Stimulated activated CD4-positive, alpha-beta T cell treated with anti-CD3 and anti-CD28 coated beads, Interleukin-2, amount 100 ng/mL, for 24 hours (primary cell): ENCODE measurements around the gene SUFU.

Experiments
- DNase-seq, 2 donors: peaks; one replicate each; pipeline ENCODE4 v3.0.0-alpha.2; 2020

Gene SUFU

DNA sequence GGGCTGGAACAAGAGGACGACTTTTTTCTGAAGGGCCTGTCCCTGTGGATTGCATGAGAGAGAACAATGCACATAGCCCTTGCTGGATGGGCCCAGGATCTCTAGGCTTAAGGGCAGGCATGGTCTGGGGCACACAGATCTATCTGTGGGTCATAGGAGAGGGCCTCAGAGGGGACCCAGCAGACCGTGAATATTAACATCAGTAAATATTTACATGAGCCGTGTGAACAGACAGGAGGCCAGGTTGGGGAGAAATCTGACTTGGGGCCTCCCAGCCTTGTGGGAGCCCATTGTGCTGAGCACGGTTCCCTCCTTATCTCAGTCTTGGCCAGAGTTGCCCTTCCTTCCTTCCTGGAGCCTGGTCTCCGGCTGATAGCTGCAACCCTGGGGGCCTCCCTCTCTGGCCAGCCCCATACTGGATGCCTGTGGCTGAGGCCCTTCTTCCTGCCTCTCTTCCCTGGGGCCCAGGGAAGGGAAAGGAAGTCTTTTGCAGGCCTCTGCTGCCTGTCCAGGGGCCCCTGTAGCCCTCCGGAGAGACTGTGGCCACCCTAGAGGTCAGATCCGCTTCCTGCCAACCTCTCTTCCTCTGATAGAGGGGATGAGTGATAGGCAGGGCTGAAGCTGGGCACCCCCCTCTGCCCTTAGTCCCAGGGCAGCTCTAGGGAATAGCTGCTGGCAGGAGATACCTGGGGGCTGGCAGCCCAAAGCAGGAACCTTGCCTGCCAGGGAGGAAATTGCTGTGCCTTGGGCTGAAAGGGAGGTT, 96.0 kb downstream of the SUFU start:
- no peak for DNase-seq

DNA sequence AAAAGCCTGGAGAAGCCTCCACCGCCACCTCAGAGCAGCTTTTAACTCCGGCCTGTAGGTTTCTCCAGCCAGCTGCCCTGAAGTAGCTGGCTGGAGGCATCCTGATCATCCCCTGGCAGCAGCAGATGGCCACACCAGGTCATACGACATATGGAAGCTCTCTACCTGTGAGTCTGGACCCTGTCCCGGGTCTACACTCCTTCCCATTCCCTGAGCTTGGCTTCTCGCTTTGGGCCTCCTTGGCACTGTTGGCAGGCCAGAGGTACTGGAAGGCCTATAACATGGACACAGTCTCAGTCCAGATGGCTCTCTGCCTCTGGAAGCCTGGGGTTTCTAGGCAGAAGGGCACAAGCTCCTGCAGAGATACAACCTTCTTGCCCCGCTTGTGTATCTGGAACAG, 97.0 kb downstream of the SUFU start:
- no peak for DNase-seq

DNA sequence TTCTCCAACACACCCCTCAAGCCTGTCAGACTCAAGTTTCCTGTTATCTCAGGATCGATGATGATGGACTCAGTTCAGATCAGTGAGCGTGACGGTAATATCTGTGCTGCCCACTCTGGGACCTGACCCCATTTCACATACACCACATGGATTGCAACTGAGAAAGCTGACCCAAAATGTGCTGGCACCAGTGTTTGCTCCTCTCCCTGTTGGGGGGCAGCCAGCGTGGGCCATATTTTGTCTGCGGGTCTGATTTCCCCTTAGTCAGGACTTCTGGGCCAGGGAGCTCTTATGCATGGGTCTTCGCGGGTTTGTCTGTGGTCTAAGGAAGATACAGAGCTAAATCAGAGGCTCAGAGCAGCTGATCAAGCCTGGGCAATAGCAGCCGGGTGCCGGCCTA, 97.9 kb downstream of the SUFU start:
- no peak for DNase-seq

DNA sequence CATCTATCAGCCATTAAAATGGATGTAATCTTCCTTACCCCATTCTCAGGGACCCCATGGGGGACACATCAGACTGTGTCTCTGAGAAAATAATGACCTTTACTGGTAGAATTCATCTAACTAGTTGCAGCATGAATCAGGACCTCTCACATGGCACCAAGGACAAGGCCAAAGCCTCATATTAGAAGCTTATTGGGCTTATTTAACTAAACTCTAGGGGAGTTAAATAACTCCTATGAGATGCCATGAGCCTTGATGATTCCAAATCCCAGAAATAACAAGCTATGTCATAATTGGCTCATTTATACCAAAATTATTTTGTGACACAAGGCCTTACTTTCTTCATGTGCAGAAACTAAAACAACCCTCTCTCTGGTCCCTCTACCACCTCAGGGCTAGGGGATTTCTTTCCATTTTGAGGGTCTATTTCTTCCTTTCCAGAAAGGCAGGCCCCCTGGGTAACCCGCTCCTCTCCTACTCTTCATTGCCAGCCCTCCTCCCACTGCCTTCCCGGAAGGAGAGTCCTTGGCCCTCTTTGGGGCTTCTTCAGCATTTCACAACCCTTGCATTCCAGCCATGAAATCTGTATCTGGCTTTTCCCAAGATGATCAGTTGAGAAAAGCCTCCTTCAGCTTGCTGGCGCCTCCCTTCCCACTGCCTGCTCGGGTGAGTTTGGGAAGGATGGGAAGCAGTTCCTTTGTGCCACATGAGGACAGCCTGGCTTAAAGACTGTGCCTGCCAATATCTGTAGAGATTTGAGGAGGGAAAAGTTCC, 98.7 kb downstream of the SUFU start:
- DNase-seq = no peak

DNA sequence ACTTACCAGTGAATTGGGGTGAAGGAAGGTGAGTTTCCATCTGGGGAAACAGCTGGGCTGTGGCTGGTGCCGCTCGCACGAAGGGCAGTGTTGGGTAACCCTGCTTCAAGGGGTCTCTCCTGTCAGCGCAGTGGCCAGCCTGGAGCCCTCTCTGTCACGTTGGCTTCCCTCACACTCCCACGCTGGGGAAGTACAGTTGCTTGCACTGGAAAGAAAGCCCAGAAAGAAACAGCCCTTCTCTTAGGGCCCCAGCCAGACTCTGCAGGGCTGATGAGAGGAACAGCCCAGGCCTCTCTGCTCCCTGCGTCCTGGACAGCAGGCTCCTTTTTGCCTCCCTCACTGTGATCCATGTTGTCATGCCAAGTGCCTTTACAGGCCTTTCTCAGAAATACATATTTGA, 100.2 kb downstream of the SUFU start:
- no peak for DNase-seq

DNA sequence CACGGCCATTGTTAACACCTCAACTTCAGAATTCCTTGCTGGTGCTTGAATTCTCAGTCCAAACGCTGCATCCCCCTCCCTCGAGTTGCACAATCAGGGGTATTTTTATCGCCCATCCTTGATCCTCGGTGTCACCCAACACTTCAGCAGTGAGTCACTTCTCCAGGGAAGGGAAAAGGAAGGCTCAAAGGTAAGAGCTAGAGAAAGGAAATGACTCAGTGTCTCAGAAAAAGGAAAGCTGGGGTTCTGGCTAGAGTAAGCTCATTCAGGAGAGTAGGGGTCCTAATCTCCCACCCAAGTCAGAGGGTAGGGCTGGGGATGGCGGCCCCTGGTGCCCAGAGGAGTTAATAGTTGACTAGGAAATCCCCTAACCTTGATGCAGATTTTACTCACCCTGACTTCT, 100.7 kb downstream of the SUFU start:
- no peak for DNase-seq

DNA sequence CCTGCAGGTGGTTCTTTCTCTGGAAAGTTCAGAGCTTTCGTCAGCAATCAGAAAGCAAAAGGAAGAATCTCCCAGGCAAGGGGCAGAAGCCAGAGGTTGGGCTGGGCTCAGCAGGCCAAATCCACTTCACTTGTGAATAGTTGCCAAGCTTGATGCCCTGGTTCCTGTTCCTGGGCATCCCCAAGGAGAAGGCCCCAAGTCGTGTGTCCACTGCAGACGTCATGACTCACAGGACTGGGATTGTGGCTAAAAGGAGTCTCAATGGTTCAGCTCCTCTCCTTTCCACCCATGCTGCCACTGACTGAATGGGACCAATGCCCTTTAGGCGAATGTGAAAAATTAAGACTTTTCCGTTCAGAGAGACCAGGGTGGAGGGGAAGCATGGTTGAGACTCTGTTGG, 101.9 kb downstream of the SUFU start:
- DNase-seq = no peak

DNA sequence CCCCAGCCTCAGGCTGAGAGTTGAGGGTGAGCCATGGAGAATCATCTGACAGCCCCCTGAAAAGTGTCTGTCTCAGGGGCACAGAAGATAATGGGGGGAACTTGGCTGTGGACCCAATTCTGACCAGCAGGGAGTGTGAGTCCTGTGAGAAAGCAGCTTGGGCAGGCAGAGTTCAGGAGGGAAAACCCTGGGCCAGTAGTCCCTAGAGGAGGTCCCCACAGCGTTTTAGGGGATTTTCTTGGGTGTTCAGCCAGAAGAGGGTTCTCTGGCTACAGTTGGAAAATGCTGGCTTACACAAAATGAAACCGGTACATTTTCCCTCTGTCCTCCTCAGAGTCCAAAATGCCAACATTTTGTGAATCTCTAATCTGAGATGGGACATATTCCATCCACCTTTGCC, 104.7 kb downstream of the SUFU start:
- no peak for DNase-seq

DNA sequence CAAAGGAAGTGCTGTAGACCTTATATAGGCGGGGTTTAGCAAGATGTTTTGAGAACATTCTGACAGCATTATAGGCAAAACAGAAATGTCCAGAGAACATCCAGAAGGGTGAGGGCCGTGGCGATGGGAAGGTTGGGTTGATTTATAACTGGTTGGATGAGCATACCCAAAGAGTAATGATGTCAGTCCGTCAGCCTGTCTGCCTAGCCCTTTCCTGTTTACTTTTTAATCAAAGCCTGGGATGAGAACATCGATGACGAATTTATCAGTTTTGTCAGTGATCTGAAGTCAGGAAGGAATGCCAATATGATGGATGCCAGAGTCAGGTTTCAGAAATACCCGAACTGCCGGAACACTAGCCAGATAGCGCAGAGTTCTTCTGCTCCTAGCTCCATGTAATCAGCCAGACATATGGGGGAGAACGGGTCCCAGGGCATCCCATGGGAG, 106.7 kb downstream of the SUFU start:
- no peak for DNase-seq

DNA sequence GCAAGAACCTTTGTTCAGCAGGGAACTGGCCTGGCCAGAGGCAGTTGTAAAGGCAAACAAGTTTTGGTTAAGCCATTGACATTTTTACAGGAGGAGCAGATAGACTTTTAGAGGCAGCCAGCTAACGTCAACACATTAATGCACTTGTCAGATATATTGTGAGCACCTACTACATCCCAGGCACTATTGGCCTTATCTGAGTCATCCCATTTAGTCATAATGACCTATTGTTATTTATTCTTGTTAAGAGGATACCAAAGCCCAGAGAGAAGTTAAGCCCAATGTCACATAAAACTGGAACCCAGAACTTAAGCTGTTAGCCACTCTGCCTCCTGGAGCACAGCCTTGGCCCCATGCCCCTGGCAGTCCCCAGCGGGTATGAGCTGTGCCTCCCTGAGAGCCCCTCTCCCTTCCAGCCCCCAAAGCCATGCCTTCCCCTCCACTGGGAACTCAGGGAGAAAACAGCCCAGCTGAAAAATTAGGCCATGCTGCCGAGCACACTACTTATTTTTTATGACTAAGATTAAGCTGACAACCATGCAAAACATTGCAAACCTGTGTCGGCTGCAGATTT, 107.8 kb downstream of the SUFU start:
- no peak for DNase-seq

DNA sequence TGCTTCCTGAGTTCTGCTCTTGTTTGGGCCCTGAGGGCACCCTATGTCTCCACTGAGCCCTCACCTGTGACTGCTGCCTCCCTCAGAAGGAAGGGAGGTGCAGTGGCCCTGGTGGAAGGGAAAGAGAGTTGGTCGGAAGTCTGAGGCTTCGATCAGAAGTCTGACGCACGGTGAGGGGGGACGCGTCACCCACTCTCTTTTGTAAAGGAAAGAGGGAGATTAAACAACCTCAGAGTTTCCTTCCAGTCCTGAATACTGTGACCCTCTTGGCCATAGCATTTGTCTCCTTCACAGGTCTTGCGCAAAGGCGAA, 109.1 kb downstream of the SUFU start:
- peak; percentile 40 to 48 for DNase-seq

DNA sequence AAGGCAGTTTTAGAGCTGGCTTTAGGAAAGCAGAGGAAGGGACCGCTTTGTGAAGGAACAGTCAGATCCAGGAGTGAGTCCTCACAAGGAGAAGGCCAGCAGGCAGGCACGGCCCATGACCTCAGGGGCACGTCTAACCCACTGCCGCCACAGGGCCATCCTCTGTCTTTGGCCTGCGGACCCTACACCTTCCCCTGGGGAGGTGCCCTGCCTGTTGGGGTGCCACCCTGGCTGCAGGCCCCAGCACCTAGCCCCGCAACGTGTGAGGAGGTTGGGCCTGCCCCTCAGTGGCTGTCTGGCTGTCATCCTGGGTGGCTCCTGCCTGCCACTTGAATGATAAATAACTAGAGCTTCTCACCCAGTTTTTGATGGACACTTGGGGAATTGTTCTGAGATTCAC, 109.5 kb downstream of the SUFU start:
- DNase-seq = no peak

DNA sequence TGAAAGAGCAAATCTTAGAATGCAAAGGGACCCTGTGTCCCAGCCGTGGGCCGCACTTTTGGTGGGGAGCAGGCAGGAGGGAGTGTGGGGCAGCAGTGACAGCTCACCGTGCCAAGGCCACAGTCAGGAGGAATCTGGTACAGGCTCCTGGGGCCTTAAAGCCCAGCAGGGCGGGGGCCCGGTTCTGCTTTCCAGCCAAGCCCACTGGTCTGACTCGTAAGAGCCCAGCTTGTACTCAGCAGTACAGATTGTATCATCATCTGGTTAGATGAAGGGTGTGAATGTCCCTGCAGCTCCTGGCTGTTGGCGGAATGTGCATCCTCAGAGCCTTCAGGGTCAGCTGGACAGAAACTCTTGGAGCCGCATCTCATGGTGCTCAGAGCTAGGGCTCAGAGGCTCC, 110.0 kb downstream of the SUFU start:
- DNase-seq = no peak

DNA sequence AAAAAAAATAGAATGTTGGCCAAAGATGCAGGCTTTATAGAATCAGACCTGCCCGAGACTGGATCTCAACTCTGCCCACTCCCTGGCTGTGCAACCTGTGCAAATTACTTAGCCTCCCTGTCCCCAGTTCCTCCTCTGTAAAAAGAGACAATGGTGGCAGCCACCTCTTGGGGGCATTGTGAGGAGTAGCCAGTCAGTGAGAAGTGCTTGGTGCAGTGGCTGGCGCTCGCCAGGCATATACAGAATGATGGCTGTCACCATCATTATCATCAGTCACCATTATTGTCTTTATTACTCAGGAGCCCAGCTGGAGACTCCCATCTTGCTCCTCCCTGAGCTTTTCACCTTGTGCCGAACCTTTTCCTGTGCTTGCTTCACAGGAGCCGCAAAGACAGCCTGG, 111.1 kb downstream of the SUFU start:
- DNase-seq = no peak

DNA sequence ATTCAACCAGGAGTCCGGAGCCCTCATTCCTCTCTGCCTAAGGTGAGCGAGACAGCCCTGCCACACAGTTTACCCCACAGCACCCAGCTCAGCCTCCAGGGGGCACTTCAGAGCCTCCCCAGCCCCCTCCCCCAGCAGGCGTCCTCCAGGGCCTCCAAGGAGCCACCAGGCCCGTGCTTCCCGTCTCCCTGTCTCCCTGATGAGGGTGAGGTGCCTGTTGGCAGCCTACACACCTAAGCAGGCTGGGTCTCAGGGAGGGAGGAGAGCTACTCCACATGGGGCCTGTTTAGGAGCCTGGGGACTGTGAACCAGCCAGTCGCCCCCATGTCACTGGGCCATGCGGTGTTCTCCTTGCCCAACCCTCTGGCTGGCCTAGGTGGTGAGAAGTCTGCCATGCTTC, 111.6 kb downstream of the SUFU start:
- DNase-seq = peak in 1 of 2 donors; percentile 46

DNA sequence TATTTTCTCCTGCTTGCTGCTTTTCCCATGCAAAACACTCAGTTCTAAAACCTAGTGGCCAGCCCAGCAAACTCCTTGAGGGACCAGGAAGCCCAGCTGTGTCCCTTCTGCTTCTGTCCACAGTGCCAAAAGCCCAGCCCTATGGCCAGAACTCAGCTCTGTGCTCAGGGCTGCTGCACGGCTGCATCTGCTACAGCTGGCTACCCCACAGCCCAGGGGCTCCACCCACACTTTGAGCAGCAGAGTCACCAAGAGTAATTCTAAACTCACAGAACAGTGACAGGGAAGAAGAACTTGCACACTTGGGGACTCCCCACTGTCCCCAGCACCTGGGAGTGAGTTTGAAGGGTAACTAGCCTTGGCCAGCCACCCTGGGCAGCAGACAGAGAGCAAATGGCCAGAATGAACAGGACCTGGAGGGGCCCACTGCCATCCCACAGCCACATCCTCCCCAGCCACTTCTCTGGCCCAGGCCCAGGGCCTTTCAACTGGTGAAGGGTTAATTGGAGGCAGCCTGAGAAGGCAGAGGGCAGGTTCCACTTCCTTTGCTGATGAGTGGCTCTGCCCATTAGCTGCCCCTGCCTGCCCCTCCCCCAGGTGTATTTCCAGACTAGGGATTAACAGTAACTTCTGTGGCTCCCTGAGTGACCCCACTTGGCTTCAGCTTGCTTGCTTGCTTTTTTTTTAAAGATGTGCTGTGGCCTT, 112.4 kb downstream of the SUFU start:
- no peak for DNase-seq

DNA sequence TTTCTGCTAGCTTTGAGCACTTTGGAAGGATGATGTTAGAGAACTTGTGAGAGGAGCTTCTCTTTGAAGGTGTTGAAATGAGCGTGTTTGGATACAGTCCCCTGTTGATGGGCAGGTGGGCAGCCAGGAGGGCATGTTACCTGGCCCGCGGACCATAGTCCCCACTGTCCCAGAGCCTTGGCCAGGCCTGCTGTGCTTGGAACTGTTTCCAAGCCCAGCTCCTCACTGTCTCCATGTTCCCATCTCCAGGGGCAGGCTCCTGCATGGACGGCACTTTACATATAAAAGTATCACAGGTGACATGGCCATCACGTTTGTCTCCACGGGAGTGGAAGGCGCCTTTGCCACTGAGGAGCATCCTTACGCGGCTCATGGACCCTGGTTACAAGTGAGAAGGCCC, 113.3 kb downstream of the SUFU start:
- DNase-seq = no peak

DNA sequence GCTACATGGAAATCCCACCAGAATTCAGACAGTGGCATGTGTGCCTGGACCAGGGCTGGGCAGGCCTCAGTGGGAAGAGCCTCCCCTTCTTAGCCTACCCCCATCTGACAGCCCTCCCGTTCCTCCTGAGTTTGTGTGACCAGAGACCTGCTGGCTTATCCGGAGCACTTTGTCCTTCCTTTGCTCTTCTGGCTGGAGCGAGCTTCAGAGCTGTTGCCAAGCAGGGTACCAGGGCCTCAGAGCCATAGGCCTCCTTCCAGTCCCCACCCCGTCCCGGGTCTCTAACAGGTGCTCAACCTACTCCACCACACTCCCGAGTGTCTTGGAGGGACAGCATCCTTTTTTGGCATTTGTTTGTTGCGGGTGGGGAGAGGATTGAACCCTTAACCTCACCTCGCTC, 114.0 kb downstream of the SUFU start:
- DNase-seq = no peak

DNA sequence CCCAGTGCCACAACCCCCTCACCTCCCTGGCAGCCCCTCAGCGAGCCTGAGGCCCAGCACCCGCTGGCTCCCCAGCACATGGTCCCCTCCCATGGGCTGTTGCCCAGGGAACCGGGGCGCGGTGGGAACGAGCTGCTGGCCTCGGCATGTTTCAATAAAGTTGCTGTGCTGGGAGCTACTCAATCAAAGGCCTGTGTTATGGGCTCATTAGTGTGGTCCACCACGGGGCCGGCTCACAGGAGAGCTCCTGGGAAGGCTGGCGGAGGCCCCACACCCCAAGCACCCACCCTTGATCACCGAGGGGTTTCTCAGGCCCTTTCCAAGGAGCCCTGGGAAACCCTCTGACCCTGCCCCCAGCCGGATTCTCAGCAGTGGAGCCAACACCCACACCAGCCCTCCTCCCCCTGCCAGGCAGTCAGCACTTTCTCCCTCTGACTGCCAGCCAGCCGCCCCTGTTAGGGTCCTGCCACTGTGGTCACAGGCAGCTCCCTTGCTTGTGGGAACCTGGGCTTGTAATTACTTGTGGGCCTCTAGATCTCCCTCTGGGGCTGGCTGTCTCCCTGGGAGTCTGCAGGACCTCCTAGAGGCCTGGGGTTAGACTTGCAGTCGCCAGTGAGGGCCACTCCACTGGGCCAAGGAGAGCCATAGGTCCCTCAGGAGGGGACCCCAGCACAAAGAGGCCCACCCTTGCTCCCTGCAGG, 115.7 kb downstream of the SUFU start:
- DNase-seq = no peak

DNA sequence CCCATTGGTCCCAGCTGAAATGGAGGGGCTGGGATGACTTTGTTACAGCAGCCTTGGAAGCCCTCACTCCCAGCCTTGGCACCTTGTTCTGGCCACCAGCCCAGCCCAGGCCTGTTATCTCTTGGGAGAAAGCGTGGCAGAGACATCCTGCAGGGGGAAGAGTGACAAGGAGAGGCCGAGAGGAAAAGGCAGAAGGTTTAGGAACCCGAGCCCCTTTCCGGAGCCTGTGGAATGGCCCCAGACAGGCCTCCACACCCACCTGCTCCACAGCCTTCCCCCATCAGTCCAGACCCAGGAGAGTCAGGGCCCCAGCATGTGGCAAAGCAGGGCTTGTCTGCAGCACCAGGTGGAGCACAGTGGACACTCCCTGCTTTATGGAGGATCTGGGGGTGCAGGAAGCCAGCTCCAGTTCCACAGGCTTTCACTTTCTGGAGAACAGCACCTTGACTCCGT, 116.4 kb downstream of the SUFU start:
- no peak for DNase-seq

DNA sequence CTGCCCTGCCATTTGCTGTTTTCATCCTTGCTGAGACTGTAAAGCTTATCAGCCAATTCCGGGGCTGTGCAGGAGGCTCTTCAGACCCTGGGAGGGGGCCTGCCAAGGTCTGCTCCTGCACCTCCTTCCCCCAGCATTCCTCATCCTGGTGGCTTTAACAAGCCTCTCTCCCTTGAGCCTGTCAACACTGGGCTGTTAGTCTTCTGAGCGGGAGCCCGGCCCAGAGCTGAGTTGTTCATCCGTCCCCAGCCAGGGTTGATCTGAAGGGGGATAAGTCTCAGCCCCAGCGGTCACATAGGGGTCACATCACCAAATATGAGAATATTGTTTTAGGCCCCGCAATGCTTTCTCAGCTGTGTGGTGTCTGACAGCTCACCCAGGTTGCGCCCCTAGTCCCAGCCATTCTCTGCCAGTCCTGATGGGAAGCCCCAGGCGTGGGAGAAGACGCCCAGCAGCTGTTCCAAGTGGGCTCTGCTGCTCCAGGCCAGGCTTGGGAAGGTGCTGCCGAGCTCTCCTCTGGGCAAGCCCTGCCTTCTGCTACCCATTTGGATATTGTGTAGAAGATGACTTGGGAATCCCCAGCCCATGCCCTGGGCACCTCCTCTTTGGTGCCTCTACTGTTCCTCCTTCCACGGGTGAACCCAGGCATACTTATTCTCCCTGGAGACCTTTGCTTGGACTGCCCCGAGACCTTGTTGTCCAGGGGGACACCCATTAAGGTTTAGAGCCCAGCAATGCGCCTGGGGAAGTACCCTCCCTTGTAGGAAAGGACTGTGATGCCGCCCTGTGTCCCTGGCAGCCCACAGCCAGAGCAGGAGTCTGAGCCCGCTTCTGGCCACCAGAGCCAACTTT, 117.0 kb downstream of the SUFU start:
- no peak for DNase-seq
